HG03457 (cell line): ENCODE results near the gene ZNF184.
"Not testable (repeated sequence)": the region's sequence is repeated elsewhere in the genome, so short reads cannot be mapped to it uniquely, and the experiment has no call there.

Experiments
- ATAC-seq: cut with Tn5 transposase; IDR thresholded peaks from one replicate; pipeline ENCODE4 v1.9.1; 2021; ENCODE audit warnings: moderate number of reproducible peaks; ENCODE audit not compliant: unreplicated experiment

The ZNF184 gene

DNA sequence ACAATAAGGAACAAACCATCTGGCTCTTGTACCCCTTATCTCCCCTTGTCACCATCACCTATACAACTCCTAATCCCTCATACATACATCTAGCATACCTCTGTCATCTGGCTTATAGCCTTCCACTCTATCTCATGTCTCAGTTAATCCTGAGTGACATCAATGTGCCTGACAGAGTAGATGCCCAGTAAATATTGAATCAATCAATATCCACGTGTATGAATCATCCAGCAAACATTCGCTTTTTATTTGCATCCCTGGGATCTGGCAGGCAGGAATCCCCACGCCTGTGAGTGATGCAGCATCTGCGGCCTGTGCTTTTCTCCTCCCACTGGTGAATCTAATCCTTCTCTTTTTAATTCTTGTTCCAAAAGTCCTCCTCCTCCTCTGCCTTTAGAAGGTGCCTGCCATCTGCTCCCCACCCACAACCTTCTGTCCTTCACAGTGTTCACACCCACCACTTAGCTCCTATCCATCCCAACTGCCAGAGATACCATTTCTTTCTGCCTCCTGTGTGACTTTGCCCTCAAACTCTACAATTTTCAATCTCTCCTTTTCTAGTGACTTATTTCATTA is 46.8 kb downstream of the ZNF184 start:
- no peak for ATAC-seq

DNA sequence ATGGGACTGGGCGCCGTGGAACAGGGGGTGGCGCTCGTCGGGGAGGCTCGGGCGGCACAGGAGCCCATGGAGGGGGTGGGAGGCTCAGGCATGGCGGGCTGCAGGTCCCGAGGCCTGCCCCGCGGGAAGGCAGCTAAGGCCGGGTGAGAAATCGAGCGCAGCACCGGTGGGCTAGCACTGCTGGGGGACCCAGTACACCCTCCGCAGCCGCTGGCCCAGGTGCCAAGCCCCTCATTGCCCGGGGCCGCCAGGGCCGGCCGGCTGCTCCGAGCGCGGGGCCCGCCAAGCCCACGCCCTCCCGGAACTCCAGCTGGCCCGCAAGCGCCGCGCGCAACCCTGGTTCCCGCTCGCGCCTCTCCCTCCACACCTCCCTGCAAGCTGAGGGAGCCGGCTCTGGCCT is 48.1 kb downstream of the ZNF184 start:
- not testable (repeated sequence) for ATAC-seq

DNA sequence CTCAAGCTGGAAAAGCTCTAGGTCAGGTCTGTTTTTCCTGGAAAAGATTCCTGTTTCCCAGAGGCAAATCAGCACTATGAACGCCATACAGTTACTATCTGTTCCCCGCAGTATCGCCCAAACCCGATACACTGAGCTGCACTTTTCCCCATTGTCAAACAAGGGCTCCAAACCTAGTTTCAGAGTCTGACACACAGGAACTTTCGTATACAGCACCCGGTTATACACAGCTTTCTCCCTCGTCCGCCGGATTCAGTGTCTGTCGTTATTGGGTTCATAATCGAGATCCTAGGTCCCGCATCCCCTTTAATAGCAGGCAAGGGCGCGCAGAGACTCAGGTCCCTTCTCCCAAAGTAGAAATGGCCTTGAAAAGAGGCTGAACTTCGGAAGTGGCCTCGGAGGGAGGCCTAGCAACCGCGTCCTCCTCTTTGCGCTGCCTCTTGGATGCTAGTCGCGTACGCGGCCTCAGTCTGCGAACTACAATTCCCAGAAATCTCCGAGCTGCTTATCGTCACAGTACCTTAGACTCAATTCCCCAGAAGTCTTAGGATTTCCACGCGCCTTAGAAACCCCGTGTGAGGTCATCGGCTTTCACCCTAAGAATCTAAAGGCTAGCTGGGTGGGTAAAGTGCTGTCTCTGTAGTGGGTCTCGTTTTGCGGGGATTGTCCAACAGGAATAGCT is 50.1 kb downstream of the ZNF184 start:
- no peak for ATAC-seq

DNA sequence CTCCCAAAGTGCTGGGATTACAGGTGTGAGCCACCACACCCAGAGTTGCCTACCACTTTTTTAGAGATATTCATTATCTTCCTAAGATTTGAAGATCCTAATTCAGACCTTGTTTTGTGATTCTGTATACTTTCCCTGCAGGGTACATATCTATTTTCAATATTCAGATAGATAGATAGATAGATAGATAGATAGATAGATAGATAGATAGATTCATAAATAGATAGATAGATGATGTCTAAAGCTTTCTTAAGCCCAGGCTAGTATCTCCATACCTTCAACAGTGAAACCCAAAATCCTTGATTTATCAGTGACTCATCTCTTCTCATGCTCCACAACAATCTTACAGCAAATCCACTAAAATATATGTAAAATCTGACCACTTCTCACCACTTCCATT is 53.5 kb downstream of the ZNF184 start:
- no peak for ATAC-seq

DNA sequence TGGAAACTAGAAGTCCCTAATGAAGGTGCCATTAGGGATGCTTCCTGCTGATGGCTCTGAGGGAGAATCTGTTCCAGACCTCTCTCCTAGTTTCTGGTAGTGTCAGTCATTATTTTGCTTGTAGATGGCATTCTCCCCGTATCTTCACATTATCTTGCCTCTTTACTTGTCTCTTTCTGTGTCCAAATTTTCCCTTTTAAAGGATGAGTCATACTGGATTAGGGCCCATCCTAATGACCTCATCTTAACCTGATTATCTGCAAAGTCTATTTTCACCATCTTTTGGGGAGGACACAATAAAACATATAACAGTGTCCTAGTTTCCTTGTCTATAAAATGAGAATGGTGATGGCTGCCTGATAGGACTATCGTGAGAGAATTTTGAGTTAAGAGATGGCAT is 57.0 kb downstream of the ZNF184 start:
- ATAC-seq: no peak

DNA sequence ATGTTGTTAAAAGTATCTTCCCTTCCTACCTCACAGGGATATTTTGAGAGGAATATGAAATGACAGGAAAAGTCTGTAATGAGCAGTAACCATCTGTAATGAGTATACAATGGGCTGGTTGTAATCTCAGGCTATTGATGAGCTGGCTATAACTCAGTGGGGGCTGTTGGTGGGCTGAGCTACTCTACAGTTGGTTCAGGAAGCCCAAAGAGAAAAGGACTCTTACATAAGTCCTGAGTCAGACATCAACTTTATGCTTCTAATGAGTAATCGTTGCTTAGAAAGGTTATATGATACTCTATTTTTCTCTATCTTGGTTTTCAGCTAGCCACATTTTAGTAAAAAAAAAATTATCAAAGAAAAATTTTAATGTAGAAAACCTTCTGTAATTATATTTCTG is 57.9 kb downstream of the ZNF184 start:
- ATAC-seq: no peak

DNA sequence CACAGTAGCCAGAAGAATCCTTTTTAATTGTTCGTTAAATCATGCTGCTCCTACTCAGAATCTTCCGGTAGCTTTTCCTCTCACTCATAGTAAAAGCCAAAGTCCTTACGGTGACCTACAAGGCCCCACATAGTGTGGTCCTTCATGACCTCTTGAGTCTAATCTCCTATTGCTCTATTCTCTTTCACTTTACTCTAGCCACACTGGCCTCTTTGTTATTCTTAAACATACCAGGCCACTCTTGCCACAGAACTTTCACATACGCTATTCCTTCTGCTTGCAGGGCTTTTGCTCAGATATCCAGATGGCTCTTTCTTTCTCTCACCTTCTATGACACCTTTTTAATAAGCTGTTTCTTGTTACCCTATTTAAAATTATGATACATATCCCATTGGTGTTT is 58.6 kb downstream of the ZNF184 start:
- ATAC-seq: no peak

DNA sequence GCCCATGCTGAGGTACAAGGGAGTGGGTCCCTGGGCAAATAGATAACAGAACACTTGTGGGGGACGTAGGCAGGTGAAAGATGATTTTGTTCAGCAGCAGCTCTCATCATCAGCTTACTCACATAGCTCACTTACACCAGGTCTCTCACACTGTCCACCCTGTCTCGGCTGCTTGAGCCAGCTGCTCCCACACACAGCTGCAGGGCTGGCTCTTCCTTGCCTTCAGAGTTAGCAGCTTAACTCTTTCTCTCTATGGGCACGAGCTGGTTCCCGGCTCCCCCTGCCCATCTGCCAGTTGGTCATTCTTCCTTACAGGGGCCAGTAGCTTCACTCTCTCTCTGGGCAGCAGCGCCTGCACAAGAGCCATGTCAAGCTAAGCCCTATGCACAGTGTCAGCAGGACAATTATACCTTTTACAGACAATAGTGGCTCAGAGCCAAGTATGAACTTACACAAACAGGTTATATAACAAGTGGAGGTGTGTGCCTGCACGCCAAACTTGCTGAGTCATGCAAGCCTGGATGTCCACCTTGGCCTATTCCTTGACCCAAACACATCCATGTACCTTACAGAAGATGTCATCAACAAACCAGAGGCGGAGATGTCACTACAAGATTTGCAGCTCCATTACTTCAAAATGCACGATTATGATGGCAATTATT is 65.6 kb downstream of the ZNF184 start:
- ATAC-seq: no peak

DNA sequence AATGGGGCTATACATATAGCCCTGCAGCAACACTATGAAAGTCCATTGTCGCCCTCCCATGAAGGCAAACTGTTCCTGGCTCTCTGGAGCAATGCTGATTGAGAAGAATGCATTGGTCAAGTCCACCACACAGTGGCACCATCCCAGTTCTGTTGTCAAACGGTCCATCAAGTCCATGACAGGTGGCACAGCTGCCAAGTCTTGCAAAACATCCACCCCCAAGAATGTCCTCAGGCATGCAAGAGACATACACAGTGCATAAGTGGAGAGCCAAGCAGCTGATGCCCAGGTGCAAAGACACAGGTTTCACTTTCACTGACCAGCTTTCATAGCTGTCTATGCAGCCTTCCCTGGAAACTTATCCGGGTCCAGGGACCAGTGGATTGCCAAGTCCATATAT is 66.8 kb downstream of the ZNF184 start:
- no peak for ATAC-seq

DNA sequence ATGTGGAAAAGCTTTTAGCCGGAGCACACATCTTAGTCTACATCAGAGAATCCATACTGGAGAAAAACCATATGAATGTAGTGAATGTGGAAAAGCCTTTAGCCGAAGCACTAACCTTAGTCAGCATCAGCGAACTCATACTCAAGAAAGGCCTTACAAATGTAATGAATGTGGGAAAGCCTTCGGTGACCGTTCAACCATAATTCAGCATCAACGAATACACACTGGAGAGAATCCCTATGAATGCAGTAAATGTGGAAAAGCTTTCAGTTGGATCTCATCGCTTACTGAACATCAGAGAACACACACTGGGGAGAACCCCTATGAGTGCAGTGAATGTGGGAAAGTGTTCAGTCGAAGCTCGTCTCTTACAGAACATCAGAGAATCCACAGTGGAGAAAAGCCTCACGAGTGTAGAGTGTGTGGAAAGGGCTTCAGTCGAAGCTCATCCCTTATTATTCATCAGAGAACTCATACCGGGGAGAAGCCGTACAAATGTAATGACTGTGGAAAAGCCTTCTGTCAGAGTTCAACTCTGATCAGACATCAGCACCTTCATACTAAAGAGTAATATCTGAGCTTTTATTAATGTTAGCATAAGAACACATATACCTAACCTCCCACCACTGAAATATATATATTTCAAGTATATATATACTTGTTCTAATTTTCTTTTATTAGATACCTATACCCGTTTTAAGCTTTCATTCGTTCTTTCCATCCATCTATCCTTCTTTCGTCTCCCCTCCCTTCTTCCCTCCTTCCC is 71.8 kb downstream of the ZNF184 start:
- ATAC-seq: no peak
